Activated CD4-positive, alpha-beta T cell treated with anti-CD3 and anti-CD28 coated beads for 36 hours (primary cell): ENCODE data around the gene TNIK. TPM values are rescaled to one million over a fixed set of nuclear protein-coding genes. Genes with fewer than 3 reads are reported as not detected.

ENCODE experiments used
- ATAC-seq: fragments of 200-7000 bp; cut with Tn5 transposase; one replicate; pipeline ENCODE4 v1.10.0; 2021; ENCODE audit warnings: mild to moderate bottlenecking, moderate library complexity
- CTCF ChIA-PET: fragments of 350-600 bp; sonication (Branson Sonifier 250); formaldehyde crosslinking; loops from one replicate; lab custom pipeline; 2021; ENCODE audit warnings: antibody characterized with exemption; lab: Charles Lee
- POLR2A ChIA-PET: fragments of 350-600 bp; sonication (Branson Sonifier 250); formaldehyde crosslinking; loops from one replicate; lab custom pipeline; 2021; ENCODE audit warnings: antibody characterized with exemption, inconsistent platforms; lab: Charles Lee
- DNase-seq: peaks from one replicate; pipeline ENCODE4 v3.0.0-alpha.2; 2020
- H3K27ac Mint-ChIP-seq: one replicate; pipeline ENCODE4 v1.8.0; 2021; ENCODE audit warnings: mixed read lengths
- H3K27me3 Mint-ChIP-seq: one replicate; pipeline ENCODE4 v1.8.0; 2021; ENCODE audit warnings: mixed read lengths
- H3K36me3 Mint-ChIP-seq: one replicate; pipeline ENCODE4 v1.8.0; 2021; ENCODE audit warnings: low read depth, mixed read lengths
- H3K4me1 Mint-ChIP-seq: one replicate; pipeline ENCODE4 v1.8.0; 2021; ENCODE audit warnings: mixed read lengths
- H3K4me3 Mint-ChIP-seq: one replicate; pipeline ENCODE4 v1.8.0; 2021; ENCODE audit warnings: mild to moderate bottlenecking, moderate library complexity, mixed read lengths
- H3K9me3 Mint-ChIP-seq: one replicate; pipeline ENCODE4 v1.8.0; 2021; ENCODE audit warnings: low read depth, mixed read lengths
- intact Hi-C, 2 experiments: fragments of 100-400 bp; cut with DNase I in 1 of 2; cut with micrococcal nuclease in 1 of 2; formaldehyde crosslinking; loops; one replicate each; pipeline versions ENCODE4 v1.14.2 to v1.15.1; 2022 to 2024; cut with DNase I, micrococcal nuclease
- total RNA-seq, 2 experiments: library from RNA; stranded (reverse); gene quantifications; one replicate each; pipeline ENCODE4 v1.2.3, GENCODE V29; 2021

TNIK gene
- total RNA-seq, 2 experiments from 2014 or later: 28.8 to 34.2 TPM

GRCh38 chr3:171266740-171267073 is 193.5 kb downstream of the TNIK start:
- DNase-seq (no peak), ATAC-seq (peak; percentile 19)
- no peak overlapping the region for H3K4me3 Mint-ChIP-seq

GRCh38 chr3:171266034-171266739 is 194.0 kb downstream of the TNIK start:
- CTCF ChIA-PET: interaction anchor here (0.8 to 1.1 kb wide), 2 partner anchors 19 to 94 kb away, joined by 3 read pairs; no protein-coding TSS in a partner anchor
- ATAC-seq (no peak), DNase-seq (no peak)
- Mint-ChIP-seq H3K4me3 (peak overlapping the region; percentile 19), H3K9me3 (no peaks in the 10 kb centered on the region), H3K4me1 (peaks cover 88% of the 10 kb centered on the region), H3K36me3 (peaks cover 8% of the 10 kb centered on the region), H3K27me3 (no peaks in the 10 kb centered on the region), H3K27ac (peak overlapping the region; percentile 58)
- POLR2A ChIA-PET: no interaction called here
- intact Hi-C loops: loop anchor here in 1 of 2 experiments (2.0 kb wide), 1 partner anchor 19 kb away; no protein-coding TSS in a partner anchor

More at GRCh38 chr3:171266740-171267073, 193.5 kb downstream of the TNIK start:
- ChIA-PET CTCF (interaction anchor here (0.5 to 1.1 kb wide), 2 partner anchors 19 to 71 kb away, joined by 3 to 5 read pairs; no protein-coding TSS in a partner anchor), POLR2A (no interaction called here)
- intact Hi-C loops: loop anchor here (1.0 to 2.0 kb wide), 2 partner anchors 9 to 18 kb away; no protein-coding TSS in a partner anchor
- no peaks in the 10 kb centered on the region for H3K9me3 Mint-ChIP-seq
- peaks cover 85% of the 10 kb centered on the region for H3K4me1 Mint-ChIP-seq
- H3K27me3 Mint-ChIP-seq: no peaks in the 10 kb centered on the region
- peaks cover 6% of the 10 kb centered on the region for H3K36me3 Mint-ChIP-seq
- peak overlapping the region; percentile 58 for H3K27ac Mint-ChIP-seq

GRCh38 chr3:171264758-171265157 is 195.4 kb downstream of the TNIK start:
- Mint-ChIP-seq H3K27me3 (no peaks in the 10 kb centered on the region), H3K9me3 (peaks cover 1% of the 10 kb centered on the region), H3K4me3 (no peak overlapping the region), H3K27ac (no peak overlapping the region), H3K36me3 (peaks cover 10% of the 10 kb centered on the region), H3K4me1 (peaks cover 87% of the 10 kb centered on the region)
- intact Hi-C loops: no loop called here
- ATAC-seq (no peak), DNase-seq (no peak)
- POLR2A ChIA-PET: no interaction called here
- CTCF ChIA-PET: no interaction called here

GRCh38 chr3:171262431-171262830 is 197.8 kb downstream of the TNIK start:
- intact Hi-C loops: no loop called here
- ChIA-PET POLR2A (no interaction called here), CTCF (no interaction called here)
- ATAC-seq (no peak), DNase-seq (no peak)
- peaks cover 12% of the 10 kb centered on the region for H3K36me3 Mint-ChIP-seq
- H3K27me3 Mint-ChIP-seq: no peaks in the 10 kb centered on the region
- H3K27ac Mint-ChIP-seq: no peak overlapping the region
- peaks cover 84% of the 10 kb centered on the region for H3K4me1 Mint-ChIP-seq
- H3K4me3 Mint-ChIP-seq: no peak overlapping the region
- peaks cover 7% of the 10 kb centered on the region for H3K9me3 Mint-ChIP-seq

- DNase-seq: no peak
- Mint-ChIP-seq H3K27ac (peak overlapping the region; percentile 55), H3K36me3 (peaks cover 18% of the 10 kb centered on the region), H3K27me3 (no peaks in the 10 kb centered on the region), H3K4me1 (peaks cover 84% of the 10 kb centered on the region), H3K9me3 (peaks cover 7% of the 10 kb centered on the region), H3K4me3 (no peak overlapping the region)
- ChIA-PET CTCF (no interaction called here), POLR2A (no interaction called here)
- ATAC-seq: no peak
- intact Hi-C loops: no loop called here
These were observed 198.7 kb downstream of the TNIK start for GRCh38 chr3:171261487-171261886.

GRCh38 chr3:171260899-171261298 is 199.3 kb downstream of the TNIK start:
- intact Hi-C loops: no loop called here
- H3K36me3 Mint-ChIP-seq: peaks cover 17% of the 10 kb centered on the region
- POLR2A ChIA-PET: no interaction called here
- no peak for ATAC-seq
- DNase-seq: no peak
- CTCF ChIA-PET: interaction anchor here (0.6 to 1.6 kb wide), 3 partner anchors 8 to 12 kb away, joined by 3 to 5 read pairs (median 3); no protein-coding TSS in a partner anchor
- peak overlapping the region; percentile 55 for H3K27ac Mint-ChIP-seq
- no peak overlapping the region for H3K4me3 Mint-ChIP-seq
- H3K4me1 Mint-ChIP-seq: peaks cover 85% of the 10 kb centered on the region
- peaks cover 7% of the 10 kb centered on the region for H3K9me3 Mint-ChIP-seq
- no peaks in the 10 kb centered on the region for H3K27me3 Mint-ChIP-seq

GRCh38 chr3:171260466-171260865 is 199.7 kb downstream of the TNIK start:
- ChIA-PET CTCF (interaction anchor here (0.6 to 1.6 kb wide), 3 partner anchors 9 to 11 kb away, joined by 3 to 5 read pairs (median 3); no protein-coding TSS in a partner anchor), POLR2A (no interaction called here)
- peaks cover 7% of the 10 kb centered on the region for H3K9me3 Mint-ChIP-seq
- H3K4me1 Mint-ChIP-seq: peaks cover 85% of the 10 kb centered on the region
- H3K27me3 Mint-ChIP-seq: no peaks in the 10 kb centered on the region
- H3K27ac Mint-ChIP-seq: no peak overlapping the region
- intact Hi-C loops: no loop called here
- no peak for DNase-seq
- H3K36me3 Mint-ChIP-seq: peaks cover 15% of the 10 kb centered on the region
- H3K4me3 Mint-ChIP-seq: no peak overlapping the region
- ATAC-seq: no peak

GRCh38 chr3:171258316-171258715 is 201.9 kb downstream of the TNIK start:
- H3K36me3 Mint-ChIP-seq: peaks cover 15% of the 10 kb centered on the region
- intact Hi-C loops: loop anchor here in 1 of 2 experiments (10.0 kb wide), 2 partner anchors 684 to 846 kb away; no protein-coding TSS in a partner anchor
- no peak overlapping the region for H3K4me3 Mint-ChIP-seq
- DNase-seq: no peak
- H3K9me3 Mint-ChIP-seq: peaks cover 7% of the 10 kb centered on the region
- H3K27me3 Mint-ChIP-seq: no peaks in the 10 kb centered on the region
- H3K27ac Mint-ChIP-seq: peak overlapping the region; percentile 84
- CTCF ChIA-PET: interaction anchor here (0.9 to 2.1 kb wide), 4 partner anchors 9 to 308 kb away, joined by 3 to 7 read pairs (median 4); partner anchors contain the start of gene TNIK
- ATAC-seq: no peak
- POLR2A ChIA-PET: no interaction called here
- H3K4me1 Mint-ChIP-seq: peaks cover 95% of the 10 kb centered on the region

GRCh38 chr3:171257251-171258203 is 202.7 kb downstream of the TNIK start:
- POLR2A ChIA-PET: no interaction called here
- no peaks in the 10 kb centered on the region for H3K27me3 Mint-ChIP-seq
- CTCF ChIA-PET: interaction anchor here (0.9 to 2.1 kb wide), 4 partner anchors 8 to 309 kb away, joined by 3 to 7 read pairs (median 4); partner anchors contain the start of gene TNIK
- DNase-seq (no peak), ATAC-seq (peak; percentile 28)
- peaks cover 20% of the 10 kb centered on the region for H3K36me3 Mint-ChIP-seq
- peaks cover 10% of the 10 kb centered on the region for H3K9me3 Mint-ChIP-seq
- peaks cover 93% of the 10 kb centered on the region for H3K4me1 Mint-ChIP-seq
- peak overlapping the region; percentile 84 for H3K27ac Mint-ChIP-seq
- intact Hi-C loops: loop anchor here in 1 of 2 experiments (1.0 to 10.0 kb wide), 3 partner anchors 10 to 847 kb away; no protein-coding TSS in a partner anchor
- no peak overlapping the region for H3K4me3 Mint-ChIP-seq

- Mint-ChIP-seq H3K27ac (peak overlapping the region; percentile 84), H3K4me3 (no peak overlapping the region), H3K4me1 (peaks cover 92% of the 10 kb centered on the region), H3K9me3 (peaks cover 11% of the 10 kb centered on the region), H3K36me3 (peaks cover 26% of the 10 kb centered on the region), H3K27me3 (no peaks in the 10 kb centered on the region)
- POLR2A ChIA-PET: interaction anchor here (0.8 kb wide), 1 partner anchor 13 kb away, joined by 4 read pairs; no protein-coding TSS in a partner anchor
- DNase-seq (peak; percentile 35), ATAC-seq (peak; percentile 42)
- CTCF ChIA-PET: interaction anchor here (1.7 to 2.1 kb wide), 2 partner anchors 68 to 310 kb away, joined by 7 read pairs; no protein-coding TSS in a partner anchor
- intact Hi-C loops: loop anchor here in 1 of 2 experiments (1.0 to 10.0 kb wide), 3 partner anchors 11 to 848 kb away; no protein-coding TSS in a partner anchor
These were observed 203.6 kb downstream of the TNIK start for GRCh38 chr3:171256445-171257250.
